GM21447 (cell line): ENCODE results near the gene CRYAA.
"Not testable (repeated sequence)": the region's sequence is repeated elsewhere in the genome, so short reads cannot be mapped to it uniquely, and the experiment has no call there.

ENCODE experiments used
- ATAC-seq: cut with Tn5 transposase; IDR thresholded peaks from one replicate; pipeline ENCODE4 v1.9.1; 2021; ENCODE audit not compliant: unreplicated experiment

Gene CRYAA, protein sequence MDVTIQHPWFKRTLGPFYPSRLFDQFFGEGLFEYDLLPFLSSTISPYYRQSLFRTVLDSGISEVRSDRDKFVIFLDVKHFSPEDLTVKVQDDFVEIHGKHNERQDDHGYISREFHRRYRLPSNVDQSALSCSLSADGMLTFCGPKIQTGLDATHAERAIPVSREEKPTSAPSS

GRCh38 chr21:43168708-43169107 is at the start of gene CRYAA:
Gene CRYAA, plus strand, starts transcription at chr21:43169008. Its CDS starts 92 bp downstream, at chr21:43169100.
- not testable (repeated sequence) for ATAC-seq

- not testable (repeated sequence) for ATAC-seq
These were observed 38.7 kb upstream of the CRYAA start for GRCh38 chr21:43130094-43130493.

- ATAC-seq: not testable (repeated sequence)
These were observed 34.3 kb upstream of the CRYAA start for GRCh38 chr21:43134520-43134919.

DNA sequence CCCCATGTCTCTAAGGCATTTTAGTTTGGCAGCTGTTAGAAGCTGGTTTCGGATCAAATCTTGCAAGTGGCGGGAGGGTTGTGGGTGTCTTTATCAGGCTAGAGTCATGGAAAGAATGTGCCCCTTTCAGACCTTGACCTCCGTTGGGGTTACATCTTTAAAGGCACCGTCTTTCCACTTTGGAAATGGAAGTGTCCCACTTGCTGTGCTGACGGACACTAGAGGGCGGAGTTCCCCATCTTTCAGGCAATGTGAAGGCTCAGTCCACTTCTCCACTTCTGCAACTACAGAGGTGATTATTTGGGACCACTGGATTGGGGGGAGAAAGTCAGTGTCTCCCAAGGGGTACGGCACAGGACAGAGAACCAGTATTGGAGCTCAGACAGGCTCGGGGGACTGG is 29.9 kb upstream of the CRYAA start:
- ATAC-seq: not testable (repeated sequence)

DNA sequence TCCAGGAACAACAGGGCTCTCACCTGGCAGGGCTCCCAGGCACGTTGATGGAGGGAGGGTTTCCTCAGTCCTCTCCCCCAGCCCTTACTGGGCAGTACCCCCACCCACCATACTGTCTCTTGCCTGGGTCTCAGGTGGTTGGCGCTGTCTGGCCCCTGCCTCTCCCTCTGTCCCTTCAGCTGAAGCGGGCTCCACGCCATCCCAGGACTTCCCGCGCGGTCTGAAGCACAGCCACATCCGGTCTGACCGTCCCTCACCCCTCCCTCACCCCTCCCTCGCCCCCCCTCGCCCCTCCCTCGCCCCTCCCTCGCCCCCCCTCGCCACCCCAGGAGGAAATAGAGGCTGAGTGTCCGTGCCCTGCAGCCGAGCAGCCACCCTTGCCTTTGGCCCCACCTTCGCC is 27.4 kb upstream of the CRYAA start:
- ATAC-seq: not testable (repeated sequence)

DNA sequence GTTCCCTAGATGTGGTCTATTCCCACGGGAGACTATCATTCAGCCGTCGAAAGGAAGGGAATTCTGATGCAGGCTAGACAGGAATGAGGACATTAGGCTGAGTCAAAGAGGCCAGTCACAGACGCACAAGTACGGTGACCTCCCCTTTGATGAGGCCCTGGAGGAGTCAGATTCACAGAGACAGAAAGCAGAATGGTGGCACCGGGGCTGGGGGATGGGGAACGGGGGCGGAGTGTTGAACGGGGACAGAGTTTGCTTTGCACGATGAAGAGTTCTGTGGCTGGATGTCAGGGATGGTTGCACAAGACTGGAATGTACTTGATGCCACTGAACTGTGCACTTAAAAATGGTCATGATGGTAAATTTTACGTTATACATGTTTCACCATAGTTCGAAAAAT is 22.2 kb upstream of the CRYAA start:
- not testable (repeated sequence) for ATAC-seq

GRCh38 chr21:43147999-43148398 is 20.8 kb upstream of the CRYAA start:
- ATAC-seq: not testable (repeated sequence)

- not testable (repeated sequence) for ATAC-seq
These were observed 19.5 kb upstream of the CRYAA start for GRCh38 chr21:43149344-43149743.

GRCh38 chr21:43153601-43154000 is 15.2 kb upstream of the CRYAA start:
- ATAC-seq: not testable (repeated sequence)

- ATAC-seq: not testable (repeated sequence)
These were observed 9.3 kb upstream of the CRYAA start for GRCh38 chr21:43159279-43160175.

GRCh38 chr21:43161826-43162707 is 6.7 kb upstream of the CRYAA start:
- ATAC-seq: not testable (repeated sequence)

GRCh38 chr21:43162708-43163205 is 6.1 kb upstream of the CRYAA start:
- not testable (repeated sequence) for ATAC-seq

- ATAC-seq: not testable (repeated sequence)
These were observed 4.0 kb upstream of the CRYAA start for GRCh38 chr21:43164823-43165222.

DNA sequence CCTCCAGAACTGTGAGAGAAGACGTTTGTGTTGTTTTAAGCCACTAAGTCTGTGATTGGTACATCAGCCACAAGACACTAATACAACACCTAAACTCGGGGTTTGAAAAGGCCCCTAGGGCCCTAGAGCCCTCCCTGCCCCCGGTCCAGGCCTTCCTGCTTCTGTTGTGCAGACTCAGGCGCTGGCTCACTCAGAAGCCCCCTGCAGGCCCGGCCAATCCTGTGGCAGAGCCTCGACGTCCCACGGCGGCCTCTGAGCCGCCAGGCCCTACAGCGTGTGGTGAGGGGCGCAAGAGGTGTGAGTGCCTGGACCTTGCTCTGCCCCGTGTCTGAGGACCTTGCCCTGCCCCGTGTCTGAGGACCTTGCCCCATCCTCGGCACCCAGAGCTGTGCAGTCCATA is 3.1 kb upstream of the CRYAA start:
- not testable (repeated sequence) for ATAC-seq

- ATAC-seq: not testable (repeated sequence)
These were observed 550 bp downstream of the CRYAA start for GRCh38 chr21:43169230-43169886.

DNA sequence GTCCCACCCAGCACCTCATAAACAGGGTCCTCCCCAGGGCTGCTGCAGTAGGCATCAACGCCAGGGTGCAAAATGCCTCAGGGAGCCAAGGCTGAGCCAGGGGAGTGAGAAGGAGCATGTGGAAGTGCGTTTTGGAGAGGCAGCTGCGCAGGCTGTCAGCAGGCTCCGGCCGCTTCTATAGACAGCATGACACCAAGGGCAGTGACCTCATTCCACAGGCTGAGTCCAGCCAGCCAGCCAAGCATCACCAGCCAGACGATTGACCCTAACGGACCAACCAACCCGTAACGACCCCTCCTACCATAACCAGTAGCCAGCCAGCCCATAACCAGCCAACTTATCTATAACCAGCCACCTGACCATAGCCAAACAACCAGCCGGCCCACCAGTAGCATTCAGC is 1.1 kb downstream of the CRYAA start:
- not testable (repeated sequence) for ATAC-seq

DNA sequence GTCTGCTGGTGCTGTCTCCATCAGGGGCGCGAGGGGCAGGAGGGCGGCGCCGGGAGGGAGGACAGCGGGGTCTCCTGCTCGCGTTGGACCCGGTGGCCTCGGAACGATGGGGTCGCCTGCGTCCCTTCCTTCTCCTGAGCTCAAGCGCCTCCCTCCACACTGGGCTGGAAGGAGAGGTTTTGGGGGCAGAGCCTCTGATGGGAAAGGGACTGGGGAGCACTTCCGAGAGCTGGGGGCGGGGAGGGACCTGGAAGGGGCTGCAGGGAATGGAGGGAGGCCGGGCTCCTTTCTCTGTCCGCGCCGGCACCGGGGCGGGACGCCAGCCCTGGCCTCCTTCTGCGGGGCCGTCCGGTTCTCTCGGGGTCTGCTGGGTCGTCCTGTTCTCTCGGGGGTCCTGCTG is 4.0 kb downstream of the CRYAA start:
- ATAC-seq: not testable (repeated sequence)

DNA sequence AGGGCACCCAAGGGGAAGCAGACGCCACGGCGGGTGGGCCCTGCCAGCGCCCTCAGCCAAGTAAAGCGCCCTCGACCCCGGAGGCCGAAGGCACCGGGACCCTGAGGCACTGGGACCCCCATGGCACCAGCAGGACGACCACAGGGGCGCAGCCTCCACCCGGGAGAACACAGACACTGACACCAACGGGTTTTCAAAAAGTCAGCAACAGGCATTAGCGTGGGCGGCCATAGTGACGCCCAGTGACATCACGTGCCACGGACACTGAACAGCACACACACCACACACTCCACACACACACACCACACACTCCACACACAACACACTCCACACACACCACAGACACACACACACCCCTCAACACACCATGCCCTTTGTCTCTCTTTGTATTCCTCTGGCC is 4.6 kb downstream of the CRYAA start:
- not testable (repeated sequence) for ATAC-seq

DNA sequence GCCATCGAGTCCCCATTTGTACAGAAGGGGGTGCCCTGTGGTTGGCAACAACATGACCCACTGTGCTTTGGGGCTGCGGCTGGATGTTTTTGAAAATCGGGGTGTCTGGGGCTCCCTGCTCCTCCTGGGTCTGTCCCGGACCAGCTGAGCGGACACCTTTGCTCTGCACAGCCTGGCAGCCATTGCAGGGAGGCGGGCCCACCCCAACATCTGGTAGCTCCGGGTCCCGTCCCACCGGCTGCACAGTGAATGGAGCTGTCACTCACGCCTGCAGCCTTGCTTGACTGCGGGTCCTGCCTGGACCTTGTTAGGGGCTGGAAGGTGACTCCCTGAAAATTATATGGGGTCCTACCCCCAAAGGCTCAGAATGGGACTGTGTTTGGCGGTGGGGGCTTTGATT is 5.1 kb downstream of the CRYAA start:
- ATAC-seq: not testable (repeated sequence)

DNA sequence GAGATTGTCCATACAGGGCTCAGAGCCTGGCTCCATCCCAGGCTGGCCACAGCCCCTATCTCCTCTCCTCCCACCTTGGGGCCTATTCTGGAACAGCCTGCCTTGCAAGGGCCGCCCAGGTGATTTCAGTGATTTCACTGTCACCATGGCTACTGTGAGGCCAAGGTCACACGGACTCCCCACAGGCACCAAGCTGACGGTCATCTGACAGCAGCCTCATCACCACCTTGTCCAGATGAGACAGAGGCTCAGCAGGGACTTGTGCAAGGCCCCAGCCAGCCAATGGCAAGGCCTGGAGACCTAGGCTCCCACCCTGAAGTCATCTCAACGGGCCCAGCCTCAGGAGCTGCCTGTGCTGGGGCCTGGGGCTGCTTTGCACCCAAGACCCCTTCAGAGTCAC is 6.2 kb downstream of the CRYAA start:
- not testable (repeated sequence) for ATAC-seq
